Retina (tissue), 1 donor: ENCODE results near the gene SLC9A5.

ENCODE experiments used
- DNase-seq: peaks from one replicate; pipeline ENCODE4 v3.0.0-alpha.2; 2016

SLC9A5 gene

DNA sequence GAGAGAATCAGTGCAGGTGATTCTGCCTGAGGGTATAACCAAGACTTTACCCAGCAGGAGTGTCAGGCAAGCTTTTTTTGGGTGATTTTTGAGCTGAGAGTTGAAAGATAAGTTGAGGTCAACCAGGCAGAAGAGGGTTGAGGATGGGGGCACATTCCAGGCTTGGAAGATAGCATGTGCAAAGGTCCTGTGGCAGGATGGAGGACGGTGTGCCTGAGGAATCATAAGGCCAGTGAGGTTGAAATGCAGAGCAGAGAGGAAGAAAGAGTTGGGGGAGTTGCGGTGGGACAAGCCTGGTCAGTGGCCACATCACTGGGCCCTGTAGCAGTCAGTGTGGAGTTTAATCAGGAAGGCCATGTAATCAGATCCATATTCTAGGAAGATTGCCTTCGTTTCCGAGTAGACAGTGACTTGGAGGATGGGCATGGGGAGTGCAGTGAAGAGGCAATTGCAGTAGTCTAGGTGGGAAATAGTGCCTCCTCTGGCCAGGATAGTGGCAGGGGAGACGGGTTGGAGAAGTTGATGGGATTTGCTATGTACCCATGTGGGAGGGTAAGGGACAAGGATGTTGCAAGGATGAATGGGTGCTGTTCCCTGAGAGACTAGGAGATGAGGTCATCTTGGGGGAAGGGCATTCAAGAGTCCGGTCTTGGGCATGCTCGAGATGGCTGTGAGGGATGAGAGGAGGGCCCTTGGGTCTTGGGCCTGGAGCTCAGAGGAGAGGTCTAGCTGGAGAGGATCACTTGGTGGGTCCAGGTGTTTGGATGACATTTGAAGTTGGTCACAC lies 34.5 kb downstream of the SLC9A5 start:
- DNase-seq = no peak

- no peak for DNase-seq
Observed at GRCh38 chr16:67283826-67284555, 35.2 kb downstream of the SLC9A5 start.

GRCh38 chr16:67284699-67285646 lies 36.2 kb downstream of the SLC9A5 start:
- DNase-seq = peak; percentile 44

GRCh38 chr16:67286441-67287235 lies 37.9 kb downstream of the SLC9A5 start:
- no peak for DNase-seq

GRCh38 chr16:67287960-67288359 lies 39.2 kb downstream of the SLC9A5 start:
- no peak for DNase-seq

- no peak for DNase-seq
Observed at GRCh38 chr16:67291461-67291860, 42.7 kb downstream of the SLC9A5 start.

DNA sequence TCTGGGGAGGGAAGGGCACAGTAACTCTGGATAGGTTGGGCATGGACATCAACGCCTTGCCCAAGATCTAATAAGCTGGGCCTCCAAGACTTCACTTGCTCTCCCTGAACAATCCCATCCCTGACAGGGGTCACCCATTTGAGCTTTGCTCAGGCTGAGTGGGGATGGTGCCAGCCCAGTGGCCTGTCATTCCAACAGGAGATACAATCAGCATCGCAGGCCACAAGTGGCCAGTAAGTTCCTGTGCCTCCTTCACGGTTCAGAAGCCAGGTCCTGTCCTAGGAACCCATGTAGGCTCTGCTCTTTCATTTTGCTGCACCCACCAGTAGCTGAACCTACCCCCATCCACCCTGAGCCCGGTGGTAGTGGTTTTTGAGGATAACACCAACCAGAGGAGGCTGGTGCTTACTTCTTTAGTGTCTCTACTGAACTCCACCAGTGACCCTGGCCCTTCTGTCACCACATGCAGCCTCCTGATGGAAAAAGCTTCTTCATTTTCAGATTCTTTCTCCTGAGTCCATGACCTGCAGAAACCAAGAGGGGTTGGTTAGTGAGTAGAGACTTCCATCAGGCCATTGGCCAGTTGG lies 45.5 kb downstream of the SLC9A5 start:
- no peak for DNase-seq

DNA sequence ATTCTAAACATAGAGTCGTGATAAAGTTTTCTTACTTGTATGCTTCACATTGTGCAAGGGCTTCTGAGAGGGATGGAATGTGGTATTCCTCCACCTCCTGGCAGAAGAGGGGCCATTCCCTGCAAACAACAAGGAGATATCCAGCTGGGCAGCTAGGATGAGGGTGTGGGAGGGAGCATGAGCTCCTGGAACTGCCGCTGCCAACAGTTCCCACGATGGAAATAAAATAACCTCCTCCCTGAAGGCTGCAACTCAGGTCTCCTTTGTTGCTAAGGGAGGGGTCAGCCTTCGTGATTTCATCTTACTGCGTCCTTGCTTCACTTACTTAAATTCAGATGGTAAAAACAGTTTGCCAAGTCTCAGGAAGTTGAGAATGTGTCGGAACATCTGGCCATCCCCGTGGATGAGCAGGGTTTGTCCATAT lies 46.2 kb downstream of the SLC9A5 start:
- DNase-seq = no peak

DNA sequence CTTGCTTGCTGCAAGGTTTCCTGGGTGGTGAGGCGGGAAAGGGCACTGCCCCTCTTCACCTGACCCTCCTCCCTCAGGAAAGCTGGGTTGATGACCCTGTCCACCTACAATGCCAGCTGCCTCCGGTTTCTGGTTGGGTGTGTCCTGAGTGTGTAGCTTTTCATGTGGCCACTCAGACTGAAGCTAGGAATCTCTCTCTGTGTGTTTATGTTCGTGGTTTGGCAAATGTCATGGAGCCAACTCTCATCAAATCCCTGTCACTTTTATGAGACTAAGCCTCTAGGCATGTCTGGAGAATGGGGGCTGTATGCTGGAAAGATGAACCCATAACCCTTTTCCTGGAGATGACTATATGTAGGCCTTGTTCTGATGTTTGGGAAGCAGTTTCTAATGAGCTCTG lies 47.6 kb downstream of the SLC9A5 start:
- DNase-seq = no peak

- no peak for DNase-seq
Observed at GRCh38 chr16:67298277-67298676, 49.5 kb downstream of the SLC9A5 start.

- DNase-seq = no peak
Observed at GRCh38 chr16:67299269-67299668, 50.5 kb downstream of the SLC9A5 start.

- DNase-seq = no peak
Observed at GRCh38 chr16:67301080-67301782, 52.5 kb downstream of the SLC9A5 start.

DNA sequence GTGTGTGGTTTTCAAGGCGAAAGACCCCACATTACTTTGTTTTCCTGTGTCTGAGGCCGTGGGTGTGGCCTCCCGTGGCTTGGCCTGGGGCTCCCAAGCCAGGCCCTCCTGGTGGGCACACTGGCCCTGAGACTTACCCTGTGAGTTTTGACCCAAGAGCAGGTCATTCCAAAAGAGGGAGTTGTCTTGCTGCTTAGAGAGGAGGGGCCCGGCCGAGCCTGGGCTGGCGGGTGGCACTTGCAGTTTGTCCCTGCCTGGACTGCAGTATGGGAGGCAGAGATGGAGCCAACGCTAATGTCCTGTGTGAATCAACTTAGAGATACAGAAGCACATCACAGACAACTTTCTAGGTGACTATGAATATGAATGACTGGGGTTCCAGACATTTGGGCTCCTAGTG lies 53.3 kb downstream of the SLC9A5 start:
- DNase-seq = no peak

DNA sequence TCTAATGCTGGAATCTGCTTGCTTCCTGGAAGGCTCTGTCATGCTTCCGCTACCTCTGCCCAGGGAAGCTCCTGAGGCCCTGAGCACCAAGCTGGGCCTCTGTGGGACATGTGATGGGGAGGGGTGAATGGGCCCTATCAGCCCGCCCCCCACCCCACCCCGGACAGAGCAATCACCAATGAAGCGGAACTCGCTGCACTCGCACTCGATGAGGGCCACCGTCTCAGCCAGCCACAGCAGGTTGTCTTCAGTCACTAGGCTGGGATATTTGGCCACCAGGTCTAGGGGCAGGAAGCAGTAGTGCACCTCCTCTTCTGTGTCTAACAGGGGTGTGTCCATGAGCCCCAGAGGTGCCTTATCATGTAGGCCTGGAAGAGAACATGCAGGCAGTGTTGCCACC lies 54.2 kb downstream of the SLC9A5 start:
- peak; percentile 20 for DNase-seq

DNA sequence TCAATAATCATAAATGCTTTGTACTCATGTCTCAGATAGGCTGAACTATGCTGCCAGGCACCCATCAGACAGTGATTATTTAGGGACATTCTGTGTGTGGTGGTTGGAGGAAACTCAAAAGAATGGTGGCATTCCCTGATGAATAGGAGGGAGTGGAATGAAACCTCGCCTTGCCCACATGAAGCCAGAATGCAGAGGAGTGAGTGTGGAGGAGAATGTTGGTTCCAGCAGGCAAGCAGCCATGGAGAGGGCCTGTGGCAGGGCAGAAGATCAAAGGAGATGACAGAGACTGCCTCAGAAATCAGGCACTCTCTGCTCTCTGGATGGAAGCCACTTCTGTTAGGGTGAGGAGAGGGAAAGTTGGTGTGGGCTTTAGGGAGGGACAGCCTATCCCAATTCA lies 55.2 kb downstream of the SLC9A5 start:
- DNase-seq = no peak

DNA sequence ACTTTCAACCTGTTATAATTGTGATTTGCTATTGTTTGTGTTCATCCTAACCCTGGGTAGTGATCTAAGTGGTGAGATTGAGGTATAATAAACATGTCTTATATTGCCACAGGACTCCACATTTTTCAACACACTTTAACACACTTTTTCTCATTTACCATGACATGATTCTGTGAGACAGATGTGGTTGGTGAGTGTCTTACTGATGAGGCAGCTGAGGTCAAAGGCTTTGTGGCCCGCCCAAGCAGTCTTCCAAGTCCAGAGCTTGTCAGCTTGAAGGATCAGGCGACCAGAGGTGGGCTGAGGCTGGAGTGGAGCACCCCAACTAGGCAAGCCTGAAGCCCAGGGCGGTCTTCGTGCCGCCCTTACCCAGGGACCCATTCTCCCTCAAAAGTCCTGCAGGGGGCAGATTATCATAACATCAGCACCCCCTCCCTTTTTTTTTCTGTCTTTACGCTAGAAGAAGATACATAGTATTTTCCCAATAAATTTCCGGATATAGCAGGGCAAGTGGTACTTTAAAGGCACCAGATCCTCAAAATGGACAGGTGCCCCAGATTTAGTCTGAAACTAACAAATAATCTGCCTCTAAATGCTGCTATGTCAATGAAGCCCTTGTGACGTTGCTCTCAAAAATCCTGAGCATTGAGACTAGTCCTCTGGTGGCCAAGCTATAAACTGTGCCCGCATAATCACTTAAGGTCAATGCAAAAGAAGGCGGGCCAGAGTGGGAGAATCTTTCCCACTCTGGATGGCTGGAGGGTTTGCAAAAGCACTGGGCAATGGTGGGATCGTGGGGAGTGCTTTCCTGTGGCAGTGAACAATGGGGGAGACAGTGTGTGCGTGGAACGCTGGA lies 56.7 kb downstream of the SLC9A5 start:
- DNase-seq = no peak

DNA sequence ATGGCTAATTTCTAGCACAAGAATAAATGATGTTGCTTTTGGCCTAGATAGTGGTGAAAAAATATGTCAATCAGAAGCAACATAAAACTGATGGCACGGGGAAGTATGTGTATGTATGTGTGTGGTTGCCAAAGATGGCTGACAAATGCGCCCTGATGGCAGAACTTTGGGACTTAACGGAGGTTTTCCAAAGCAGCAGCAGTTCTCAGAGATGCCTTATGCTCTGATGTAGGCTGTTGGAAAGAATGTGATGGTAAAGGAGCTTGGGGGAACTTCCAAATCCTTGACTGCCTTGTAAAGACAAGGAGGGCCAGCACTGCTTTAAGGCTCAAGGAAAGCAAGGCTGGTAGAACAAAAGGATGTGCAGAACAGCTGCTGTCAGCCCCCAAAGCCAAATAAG lies 61.8 kb downstream of the SLC9A5 start:
- no peak for DNase-seq

GRCh38 chr16:67311607-67312488 lies 63.1 kb downstream of the SLC9A5 start:
- no peak for DNase-seq

GRCh38 chr16:67312719-67313118 lies 63.9 kb downstream of the SLC9A5 start:
- no peak for DNase-seq
